HG02571 (cell line): ENCODE measurements around the gene POTEJ.
"Not testable (repeated sequence)": the region's sequence is repeated elsewhere in the genome, so short reads cannot be mapped to it uniquely, and the experiment has no call there.

Experiments
- ATAC-seq: cut with Tn5 transposase; IDR thresholded peaks from one replicate; pipeline ENCODE4 v1.9.1; 2021; ENCODE audit warnings: mild to moderate bottlenecking, moderate library complexity; ENCODE audit not compliant: unreplicated experiment

POTEJ gene

DNA sequence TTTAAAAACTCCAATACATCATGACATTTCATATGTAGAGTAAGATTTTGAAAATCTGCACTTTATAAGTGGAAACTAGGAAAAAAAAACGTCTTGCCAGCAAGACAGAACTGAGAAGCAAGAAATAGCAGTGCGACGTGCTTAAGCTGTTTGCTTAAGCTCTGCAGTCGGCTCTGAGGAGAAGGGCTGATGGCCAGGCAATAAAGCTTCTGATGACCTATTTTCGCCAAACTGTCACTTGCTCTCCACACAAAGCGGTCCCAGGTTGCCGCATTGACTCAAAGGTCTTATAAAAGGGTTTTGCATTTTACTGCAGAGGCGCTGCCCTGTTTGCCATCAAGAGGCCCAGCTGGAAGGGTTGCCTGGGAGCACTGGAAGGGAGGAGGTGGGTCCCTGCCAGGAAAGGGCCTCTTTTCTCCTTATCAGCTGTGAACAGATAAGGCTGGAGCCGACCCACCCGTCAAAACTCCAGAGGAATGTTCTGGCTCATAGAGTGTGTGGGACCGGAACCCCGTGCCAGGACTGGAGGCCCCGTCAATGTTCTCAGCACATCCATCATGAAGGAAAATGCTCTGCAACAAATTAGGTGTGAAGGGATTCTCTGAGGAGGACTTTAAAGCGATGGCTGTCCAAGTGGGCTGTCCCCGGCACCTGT lies 9.5 kb upstream of the POTEJ start:
- not testable (repeated sequence) for ATAC-seq

- not testable (repeated sequence) for ATAC-seq
These were observed 2.8 kb upstream of the POTEJ start for GRCh38 chr2:130608276-130609001.

DNA sequence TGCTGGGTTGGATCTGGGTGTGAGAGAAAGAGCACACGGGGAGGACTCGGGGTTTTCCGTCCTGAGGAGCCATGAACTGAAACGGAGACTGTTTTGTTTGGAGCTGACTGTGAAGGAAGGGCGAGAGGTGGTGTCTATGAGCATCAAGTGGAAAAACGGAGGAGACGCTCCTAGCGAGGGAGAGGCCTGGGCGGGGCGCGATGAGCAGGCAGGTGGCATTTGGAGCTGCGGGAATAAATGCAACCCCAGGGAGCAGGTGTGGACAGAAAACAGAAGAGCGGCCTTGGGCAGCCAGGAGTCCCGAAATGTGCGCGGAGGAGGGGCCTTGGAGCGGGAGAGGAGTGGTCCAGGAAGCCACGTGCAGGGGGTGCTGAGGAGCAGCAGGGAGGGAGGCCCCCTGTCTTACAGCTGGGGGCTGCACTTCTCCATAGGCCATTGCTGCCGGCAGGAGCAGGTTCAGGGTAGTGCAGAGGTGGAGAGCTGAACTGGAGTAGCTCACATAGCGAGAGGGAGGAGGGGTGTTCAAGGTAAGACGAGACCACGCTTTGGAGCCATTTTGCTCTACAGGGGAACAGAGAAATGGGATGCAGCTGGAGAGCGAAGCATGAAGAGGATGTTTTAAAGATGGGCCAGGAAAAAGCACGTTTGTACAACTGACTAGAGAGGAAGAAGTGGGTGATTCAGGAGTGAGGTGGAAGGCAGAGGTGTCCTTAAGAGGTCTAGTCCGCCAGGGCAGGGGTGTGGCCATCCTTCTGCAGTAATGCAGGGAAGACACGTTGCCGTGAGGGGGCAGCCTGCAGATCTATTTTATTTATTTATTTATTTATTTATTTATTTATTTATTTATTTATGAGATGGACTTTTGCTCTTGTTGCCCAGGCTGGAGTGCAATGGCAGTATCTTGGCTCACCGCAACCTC lies 2.0 kb upstream of the POTEJ start:
- ATAC-seq, result not testable (repeated sequence)

DNA sequence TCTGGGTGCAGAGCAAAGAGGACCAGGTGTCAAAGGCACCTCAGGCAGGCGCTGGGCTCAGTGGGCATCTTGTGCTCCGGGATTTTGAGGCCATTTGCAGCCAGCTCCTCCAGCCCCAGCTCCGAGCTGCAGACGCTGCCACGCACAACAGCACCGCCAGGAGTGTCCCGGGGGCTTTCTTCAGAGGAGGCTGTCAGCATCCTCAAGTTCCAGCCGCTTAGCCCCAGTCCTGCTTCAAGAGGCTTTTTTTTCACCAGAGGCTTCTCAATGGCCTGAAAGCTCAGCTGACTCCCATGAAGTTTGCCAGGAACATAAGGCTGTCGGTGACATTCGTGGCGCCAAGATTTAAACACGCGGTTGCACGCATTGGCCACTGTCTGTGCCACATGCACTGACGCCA lies 754 bp upstream of the POTEJ start:
- ATAC-seq, result not testable (repeated sequence)

DNA sequence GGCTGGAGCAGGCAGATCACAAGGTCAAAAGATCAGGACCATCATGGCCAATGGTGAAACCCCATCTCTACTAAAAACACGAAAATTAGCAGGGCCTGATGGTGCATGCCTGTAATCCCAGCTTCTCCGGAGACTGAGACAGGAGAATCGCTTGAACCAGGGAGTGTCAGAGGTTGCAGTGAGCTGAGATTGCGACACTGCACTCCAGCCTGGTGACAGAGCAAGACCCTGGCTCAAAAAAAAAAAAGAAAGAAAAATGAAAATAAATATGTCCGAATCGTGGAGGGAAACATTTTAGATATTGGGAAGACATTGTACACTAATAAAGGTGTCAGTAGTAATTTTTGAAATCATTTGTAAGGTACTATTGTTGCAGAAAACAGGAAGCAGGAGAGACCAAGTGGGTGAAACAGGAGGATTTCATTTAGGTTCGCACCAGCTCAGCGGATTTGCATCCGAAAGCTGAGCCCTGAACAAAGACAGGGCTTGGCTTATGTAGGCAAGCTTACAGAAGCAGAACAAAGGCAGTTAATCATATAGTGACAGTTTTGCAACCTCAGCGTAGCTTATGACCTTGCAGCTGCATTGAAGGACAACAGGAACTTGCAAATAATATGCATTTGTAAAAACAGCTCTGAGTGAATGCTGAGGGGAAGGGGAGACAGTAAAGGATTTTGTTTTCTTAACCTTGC lies 17.7 kb downstream of the POTEJ start:
- ATAC-seq, result not testable (repeated sequence)

DNA sequence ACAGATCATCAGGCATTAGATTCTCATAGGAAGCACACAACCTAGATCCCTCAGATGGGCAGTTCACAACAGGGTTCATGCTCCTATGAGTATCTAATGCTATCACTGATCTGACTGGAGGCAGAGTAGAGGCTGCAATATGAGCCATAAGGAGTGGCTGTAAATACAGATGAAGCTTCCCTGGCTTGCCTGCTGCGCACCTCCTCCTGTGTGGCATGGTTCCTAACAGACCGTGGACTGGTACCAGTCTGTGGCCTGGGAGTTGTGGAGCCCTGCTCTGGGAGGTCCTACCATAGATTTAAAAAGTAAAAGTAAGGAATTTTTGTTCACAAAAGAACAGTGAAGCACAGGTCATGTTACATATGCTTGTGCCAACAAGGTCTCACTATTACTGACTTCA lies 27.7 kb downstream of the POTEJ start:
- ATAC-seq, result not testable (repeated sequence)

DNA sequence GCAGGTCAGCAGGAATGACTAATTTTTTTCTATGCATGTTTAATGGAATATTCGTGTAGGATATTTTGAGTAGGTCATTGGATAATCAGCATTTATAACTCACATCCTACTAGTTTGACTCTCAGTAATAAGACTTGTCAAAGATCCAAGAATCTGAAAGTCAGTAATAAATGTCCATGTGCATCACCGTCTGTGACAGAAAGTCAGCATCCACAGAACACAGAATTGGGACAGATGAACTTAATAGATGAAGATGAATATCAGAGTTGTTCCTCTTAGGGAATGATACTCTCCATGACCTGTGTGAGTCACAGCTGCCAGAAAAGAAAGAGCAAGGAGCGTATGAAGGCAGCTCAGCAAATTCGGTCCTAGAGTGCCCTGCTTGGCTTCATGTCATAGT lies 30.4 kb downstream of the POTEJ start:
- ATAC-seq, result not testable (repeated sequence)

DNA sequence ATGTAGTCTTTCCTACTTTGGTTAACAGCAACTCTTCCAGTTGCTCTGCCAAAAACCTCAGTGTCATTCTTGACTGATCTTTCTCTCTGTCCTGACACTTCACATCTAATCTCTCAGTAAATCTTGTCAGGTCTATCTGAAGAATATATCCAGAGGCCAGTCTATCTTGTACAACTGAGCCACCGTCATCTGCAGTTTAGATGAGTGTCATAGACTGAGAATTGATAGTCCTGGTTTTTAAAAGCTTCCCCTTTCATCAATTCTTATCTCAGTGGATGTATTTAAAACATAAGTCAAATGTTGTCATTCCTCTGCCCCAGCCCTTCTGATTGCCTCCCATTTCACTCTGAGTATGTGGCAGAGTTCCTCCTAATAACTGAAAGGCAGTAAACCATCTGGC lies 38.0 kb downstream of the POTEJ start:
- ATAC-seq, result not testable (repeated sequence)

DNA sequence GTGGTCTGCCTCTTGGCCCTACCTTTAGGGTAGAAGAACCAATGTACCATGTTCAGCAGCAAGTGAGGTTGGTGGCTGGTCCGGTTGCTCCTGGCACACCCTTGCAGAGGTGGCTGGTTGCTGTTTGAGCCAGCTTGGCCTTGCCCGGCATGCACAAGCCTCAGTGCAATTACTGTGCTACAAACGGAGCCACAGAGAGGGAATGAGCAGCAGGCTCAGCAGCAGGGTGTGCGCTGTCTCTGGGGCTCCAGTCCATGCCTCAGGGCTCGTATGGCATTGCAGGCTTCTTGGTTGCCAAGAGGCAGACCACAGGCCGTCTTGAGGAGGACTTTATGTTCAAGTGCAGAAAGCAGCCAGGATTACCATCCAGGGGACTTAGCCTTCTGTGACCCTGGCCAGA lies 53.3 kb downstream of the POTEJ start:
- not testable (repeated sequence) for ATAC-seq

GRCh38 chr2:130665596-130665995 lies 54.4 kb downstream of the POTEJ start:
- ATAC-seq, result not testable (repeated sequence)

GRCh38 chr2:130667516-130667915 lies 56.3 kb downstream of the POTEJ start:
- not testable (repeated sequence) for ATAC-seq

DNA sequence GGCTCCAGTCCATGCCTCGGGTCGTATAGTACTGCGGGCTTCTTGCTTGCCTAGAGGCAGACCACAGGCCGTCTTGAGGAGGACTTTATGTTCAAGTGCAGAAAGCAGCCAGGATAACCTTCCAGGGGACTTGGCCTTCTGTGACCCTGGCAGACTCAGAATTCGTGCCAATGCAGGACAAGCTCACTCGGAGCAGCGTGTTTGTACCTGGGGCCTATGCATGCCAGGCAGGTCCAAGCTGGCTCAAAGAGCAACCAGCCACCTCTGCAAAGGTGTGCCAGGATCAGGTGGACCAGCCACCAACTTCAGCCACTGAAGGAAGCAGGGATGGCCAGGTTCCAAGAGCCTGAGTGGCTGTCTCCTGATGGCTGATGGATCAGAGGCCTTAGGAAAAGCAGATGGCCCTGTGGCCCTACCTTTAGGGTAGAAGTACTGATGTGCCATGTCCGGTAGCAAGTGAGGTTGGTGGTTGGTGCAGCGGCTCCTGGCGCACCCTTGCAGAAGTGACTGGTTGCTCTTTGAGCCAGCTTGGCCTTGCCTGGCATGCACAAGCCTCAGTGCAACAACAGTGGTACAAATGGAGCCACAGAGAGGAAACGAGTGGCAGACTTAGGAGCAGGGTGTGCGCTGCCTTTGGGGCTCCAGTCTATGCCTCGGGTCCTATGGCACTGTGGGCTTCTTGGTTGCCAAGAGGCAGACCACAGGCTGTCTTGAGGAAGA lies 58.9 kb downstream of the POTEJ start:
- ATAC-seq, result not testable (repeated sequence)

DNA sequence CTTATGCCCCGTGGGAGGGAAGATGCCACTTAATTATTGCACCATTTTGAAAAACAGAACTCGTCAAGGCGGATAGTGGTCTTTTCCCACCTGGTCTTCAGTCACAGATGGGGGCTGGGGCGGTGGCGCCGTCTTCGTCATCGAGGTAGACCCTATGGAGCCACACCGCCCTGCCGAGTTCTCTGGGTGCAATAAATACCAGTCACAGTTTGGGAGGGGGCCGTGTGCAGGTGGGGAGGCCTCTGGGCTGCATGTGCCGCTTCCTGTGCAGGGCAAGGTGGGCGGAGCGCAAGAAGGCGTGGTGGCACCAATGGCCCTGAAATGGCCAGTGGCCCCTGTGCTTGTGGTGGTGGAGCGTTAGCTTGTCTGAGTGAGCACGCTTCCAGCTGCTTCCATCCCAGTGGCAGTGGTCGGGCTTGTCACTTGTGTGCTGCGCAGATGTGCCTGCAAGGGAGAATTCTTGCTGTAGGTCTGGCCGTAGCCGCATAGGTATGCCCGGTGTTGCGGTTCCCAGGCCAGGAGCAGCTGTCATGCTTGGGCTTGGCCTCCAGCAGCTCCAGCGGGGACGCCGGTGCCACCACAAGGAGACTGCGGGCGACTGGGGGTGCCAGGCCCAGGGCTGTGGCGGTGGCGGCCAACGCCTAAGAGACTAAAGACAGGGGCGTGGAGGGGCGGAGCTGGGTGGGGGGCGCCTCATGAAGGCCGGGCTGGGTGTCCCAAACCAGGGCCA lies 81.0 kb downstream of the POTEJ start:
- ATAC-seq, result not testable (repeated sequence)

- not testable (repeated sequence) for ATAC-seq
These were observed 82.2 kb downstream of the POTEJ start for GRCh38 chr2:130693474-130693873.

DNA sequence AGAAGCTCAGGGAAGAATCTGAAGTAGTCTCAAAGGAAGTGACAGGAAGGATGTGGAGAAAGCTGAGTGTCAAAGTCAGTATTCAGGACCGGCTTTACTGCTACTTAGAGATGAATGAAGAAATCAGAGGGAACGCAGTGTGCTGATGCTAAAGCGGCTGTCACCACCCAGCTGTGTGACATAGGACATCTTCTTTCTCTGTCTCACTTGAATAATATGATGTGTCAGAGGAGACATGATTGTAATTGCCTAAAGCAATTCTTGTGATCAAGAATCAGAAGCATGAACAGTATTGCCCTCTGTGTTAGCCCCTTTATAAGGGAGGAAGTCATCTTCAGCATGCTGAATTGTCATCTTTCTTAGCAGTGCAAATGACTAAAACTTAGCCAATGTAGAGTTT lies 92.0 kb downstream of the POTEJ start:
- ATAC-seq, result not testable (repeated sequence)
